Measurements from ENCODE around the gene FAM163B.

DNA sequence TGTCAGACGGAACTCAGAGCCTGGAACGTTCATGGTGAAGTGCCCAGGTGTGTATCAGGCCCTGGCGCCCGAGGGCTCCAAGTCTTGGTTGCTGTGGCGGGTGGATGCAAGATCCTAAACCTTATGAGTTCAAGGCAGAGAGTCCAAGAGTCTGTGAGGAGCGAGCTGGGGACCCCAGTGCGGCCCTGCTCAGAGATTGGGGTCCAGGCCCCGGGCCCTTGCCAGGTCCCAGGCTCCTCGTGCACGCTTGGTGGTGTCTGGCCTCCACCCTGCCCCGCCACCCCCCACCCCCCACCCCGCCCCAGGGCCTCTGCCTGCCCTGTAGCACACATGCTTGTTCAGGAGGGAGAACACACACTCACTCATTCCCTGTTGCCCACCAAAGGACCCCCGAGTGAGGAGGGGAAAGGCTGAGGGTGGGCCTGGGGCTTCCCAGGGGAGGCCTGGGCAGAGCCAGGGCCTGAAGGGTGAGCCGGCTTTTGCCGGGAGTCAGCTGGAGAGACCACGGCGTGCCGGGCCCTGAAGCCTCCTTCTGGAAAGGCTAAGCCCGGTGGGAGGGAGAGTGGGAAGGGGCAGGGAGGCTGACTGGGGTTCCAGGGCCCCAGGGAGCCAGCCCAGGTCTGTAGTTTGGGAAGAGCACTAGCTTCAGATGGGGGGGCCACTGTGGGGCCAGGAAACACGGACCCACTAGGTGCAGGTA, 37.1 kb downstream of the FAM163B start:
- TF ChIP-seq POLR2A (IDR thresholded peaks at IDR 0.05) = no peak
- TF ChIP-seq, protein P1, sequence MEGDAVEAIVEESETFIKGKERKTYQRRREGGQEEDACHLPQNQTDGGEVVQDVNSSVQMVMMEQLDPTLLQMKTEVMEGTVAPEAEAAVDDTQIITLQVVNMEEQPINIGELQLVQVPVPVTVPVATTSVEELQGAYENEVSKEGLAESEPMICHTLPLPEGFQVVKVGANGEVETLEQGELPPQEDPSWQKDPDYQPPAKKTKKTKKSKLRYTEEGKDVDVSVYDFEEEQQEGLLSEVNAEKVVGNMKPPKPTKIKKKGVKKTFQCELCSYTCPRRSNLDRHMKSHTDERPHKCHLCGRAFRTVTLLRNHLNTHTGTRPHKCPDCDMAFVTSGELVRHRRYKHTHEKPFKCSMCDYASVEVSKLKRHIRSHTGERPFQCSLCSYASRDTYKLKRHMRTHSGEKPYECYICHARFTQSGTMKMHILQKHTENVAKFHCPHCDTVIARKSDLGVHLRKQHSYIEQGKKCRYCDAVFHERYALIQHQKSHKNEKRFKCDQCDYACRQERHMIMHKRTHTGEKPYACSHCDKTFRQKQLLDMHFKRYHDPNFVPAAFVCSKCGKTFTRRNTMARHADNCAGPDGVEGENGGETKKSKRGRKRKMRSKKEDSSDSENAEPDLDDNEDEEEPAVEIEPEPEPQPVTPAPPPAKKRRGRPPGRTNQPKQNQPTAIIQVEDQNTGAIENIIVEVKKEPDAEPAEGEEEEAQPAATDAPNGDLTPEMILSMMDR (IDR thresholded peaks at IDR 0.05) = no peak
